ENCODE results near the gene GATAD1. TPM values are rescaled to one million over a fixed set of nuclear protein-coding genes. Genes with fewer than 3 reads are reported as not detected.
A peak's percentile ranks its signal among the peaks of the same experiment; 100 is the strongest.

Gene GATAD1
- total and polyA plus RNA-seq, 5 donors from 2014 or later: 5.9 to 17.8 (median 7.2) TPM

- no peak overlapping the region for H3K27ac Mint-ChIP-seq
- H3K27me3 Mint-ChIP-seq: peaks cover 24% of the 10 kb centered on the region
- Histone ChIP-seq H3K36me3 (ENCODE audit: control insufficient read depth, insufficient read depth, low read length) (no peaks in the 10 kb centered on the region), H3K4me3 (ENCODE audit: low read depth, low read length) (no peak overlapping the region), H3K27ac (ENCODE audit: insufficient read depth, low read length, poor library complexity, severe bottlenecking) (no peak overlapping the region), H3K27me3 (ENCODE audit: control insufficient read depth, insufficient read depth, low read length) (peaks cover 3% of the 10 kb centered on the region), H3K4me1 (ENCODE audit: control insufficient read depth, insufficient read depth, low read length, poor library complexity, severe bottlenecking) (peaks cover 9% of the 10 kb centered on the region), H3K9me3 (ENCODE audit: control insufficient read depth in 2 of 2, low read length in 2 of 2) (no peaks in the 10 kb centered on the region)
- peaks cover 5 to 13% (median 13%) of the 10 kb centered on the region in 4 donors for H3K4me1 Mint-ChIP-seq
- DNase-seq: peak in 1 of 3 donors; percentile 27
- peak overlapping the region in 1 of 4 donors; percentile 39 for H3K4me3 Mint-ChIP-seq
- no peak for ATAC-seq (ENCODE audit: low read depth in 2 of 2)
- H3K9me3 Mint-ChIP-seq: no peaks in the 10 kb centered on the region
- H3K36me3 Mint-ChIP-seq: no peaks in the 10 kb centered on the region
Measured at GRCh38 chr7:92425311-92425947, 21.9 kb upstream of the GATAD1 start.

- ATAC-seq (ENCODE audit: low read depth in 2 of 2) (no peak), DNase-seq (no peak)
- Mint-ChIP-seq H3K9me3 (no peaks in the 10 kb centered on the region), H3K27ac (no peak overlapping the region), H3K4me3 (no peak overlapping the region), H3K4me1 (peaks cover 5 to 13% (median 13%) of the 10 kb centered on the region in 4 donors), H3K36me3 (no peaks in the 10 kb centered on the region), H3K27me3 (peaks cover 19% of the 10 kb centered on the region)
- Histone ChIP-seq H3K9me3 (ENCODE audit: control insufficient read depth in 2 of 2, low read length in 2 of 2) (no peaks in the 10 kb centered on the region), H3K27ac (ENCODE audit: insufficient read depth, low read length, poor library complexity, severe bottlenecking) (no peak overlapping the region), H3K4me3 (ENCODE audit: low read depth, low read length) (no peak overlapping the region), H3K4me1 (ENCODE audit: control insufficient read depth, insufficient read depth, low read length, poor library complexity, severe bottlenecking) (peaks cover 9% of the 10 kb centered on the region), H3K36me3 (ENCODE audit: control insufficient read depth, insufficient read depth, low read length) (no peaks in the 10 kb centered on the region), H3K27me3 (ENCODE audit: control insufficient read depth, insufficient read depth, low read length) (peaks cover 3% of the 10 kb centered on the region)
Measured at GRCh38 chr7:92427193-92427592, 20.1 kb upstream of the GATAD1 start.

GRCh38 chr7:92432299-92432946 lies 14.9 kb upstream of the GATAD1 start:
- Mint-ChIP-seq H3K27me3 (peaks cover 15% of the 10 kb centered on the region), H3K9me3 (peaks cover 0 to 4% (median 0%) of the 10 kb centered on the region in 7 donors), H3K27ac (no peak overlapping the region), H3K36me3 (no peaks in the 10 kb centered on the region), H3K4me3 (no peak overlapping the region), H3K4me1 (peaks cover 0 to 6% (median 2%) of the 10 kb centered on the region in 4 donors)
- Histone ChIP-seq H3K27me3 (ENCODE audit: control insufficient read depth, insufficient read depth, low read length) (no peaks in the 10 kb centered on the region), H3K9me3 (ENCODE audit: control insufficient read depth in 2 of 2, low read length in 2 of 2) (no peaks in the 10 kb centered on the region), H3K4me3 (ENCODE audit: low read depth, low read length) (no peak overlapping the region), H3K4me1 (ENCODE audit: control insufficient read depth, insufficient read depth, low read length, poor library complexity, severe bottlenecking) (no peaks in the 10 kb centered on the region), H3K36me3 (ENCODE audit: control insufficient read depth, insufficient read depth, low read length) (no peaks in the 10 kb centered on the region), H3K27ac (ENCODE audit: insufficient read depth, low read length, poor library complexity, severe bottlenecking) (no peak overlapping the region)
- ATAC-seq (ENCODE audit: low read depth in 2 of 2): no peak
- no peak for DNase-seq

GRCh38 chr7:92433019-92433418 lies 14.3 kb upstream of the GATAD1 start:
- H3K4me3 ChIP-seq (ENCODE audit: low read depth, low read length): no peak overlapping the region
- ATAC-seq (ENCODE audit: low read depth in 2 of 2) (no peak), DNase-seq (no peak)
- no peaks in the 10 kb centered on the region for H3K36me3 Mint-ChIP-seq
- no peak overlapping the region for H3K27ac ChIP-seq (ENCODE audit: insufficient read depth, low read length, poor library complexity, severe bottlenecking)
- no peaks in the 10 kb centered on the region for H3K36me3 ChIP-seq (ENCODE audit: control insufficient read depth, insufficient read depth, low read length)
- peaks cover 0 to 6% (median 2%) of the 10 kb centered on the region in 4 donors for H3K4me1 Mint-ChIP-seq
- H3K27me3 ChIP-seq (ENCODE audit: control insufficient read depth, insufficient read depth, low read length): no peaks in the 10 kb centered on the region
- peaks cover 0 to 4% (median 0%) of the 10 kb centered on the region in 7 donors for H3K9me3 Mint-ChIP-seq
- no peaks in the 10 kb centered on the region for H3K9me3 ChIP-seq (ENCODE audit: control insufficient read depth in 2 of 2, low read length in 2 of 2)
- H3K27ac Mint-ChIP-seq: no peak overlapping the region
- no peaks in the 10 kb centered on the region for H3K4me1 ChIP-seq (ENCODE audit: control insufficient read depth, insufficient read depth, low read length, poor library complexity, severe bottlenecking)
- no peak overlapping the region for H3K4me3 Mint-ChIP-seq
- peaks cover 16% of the 10 kb centered on the region for H3K27me3 Mint-ChIP-seq

- Histone ChIP-seq H3K27ac (ENCODE audit: insufficient read depth, low read length, poor library complexity, severe bottlenecking) (no peak overlapping the region), H3K4me1 (ENCODE audit: control insufficient read depth, insufficient read depth, low read length, poor library complexity, severe bottlenecking) (no peaks in the 10 kb centered on the region), H3K36me3 (ENCODE audit: control insufficient read depth, insufficient read depth, low read length) (no peaks in the 10 kb centered on the region), H3K27me3 (ENCODE audit: control insufficient read depth, insufficient read depth, low read length) (no peaks in the 10 kb centered on the region), H3K9me3 (ENCODE audit: control insufficient read depth in 2 of 2, low read length in 2 of 2) (no peaks in the 10 kb centered on the region), H3K4me3 (ENCODE audit: low read depth, low read length) (no peak overlapping the region)
- H3K27me3 Mint-ChIP-seq: peaks cover 28% of the 10 kb centered on the region
- H3K4me3 Mint-ChIP-seq: no peak overlapping the region
- H3K9me3 Mint-ChIP-seq: peaks cover 0 to 4% (median 0%) of the 10 kb centered on the region in 7 donors
- no peak for ATAC-seq (ENCODE audit: low read depth in 2 of 2)
- no peak overlapping the region for H3K27ac Mint-ChIP-seq
- H3K36me3 Mint-ChIP-seq: no peaks in the 10 kb centered on the region
- H3K4me1 Mint-ChIP-seq: no peaks in the 10 kb centered on the region
- DNase-seq: no peak
Measured at GRCh38 chr7:92435542-92435941, 11.7 kb upstream of the GATAD1 start.

DNA sequence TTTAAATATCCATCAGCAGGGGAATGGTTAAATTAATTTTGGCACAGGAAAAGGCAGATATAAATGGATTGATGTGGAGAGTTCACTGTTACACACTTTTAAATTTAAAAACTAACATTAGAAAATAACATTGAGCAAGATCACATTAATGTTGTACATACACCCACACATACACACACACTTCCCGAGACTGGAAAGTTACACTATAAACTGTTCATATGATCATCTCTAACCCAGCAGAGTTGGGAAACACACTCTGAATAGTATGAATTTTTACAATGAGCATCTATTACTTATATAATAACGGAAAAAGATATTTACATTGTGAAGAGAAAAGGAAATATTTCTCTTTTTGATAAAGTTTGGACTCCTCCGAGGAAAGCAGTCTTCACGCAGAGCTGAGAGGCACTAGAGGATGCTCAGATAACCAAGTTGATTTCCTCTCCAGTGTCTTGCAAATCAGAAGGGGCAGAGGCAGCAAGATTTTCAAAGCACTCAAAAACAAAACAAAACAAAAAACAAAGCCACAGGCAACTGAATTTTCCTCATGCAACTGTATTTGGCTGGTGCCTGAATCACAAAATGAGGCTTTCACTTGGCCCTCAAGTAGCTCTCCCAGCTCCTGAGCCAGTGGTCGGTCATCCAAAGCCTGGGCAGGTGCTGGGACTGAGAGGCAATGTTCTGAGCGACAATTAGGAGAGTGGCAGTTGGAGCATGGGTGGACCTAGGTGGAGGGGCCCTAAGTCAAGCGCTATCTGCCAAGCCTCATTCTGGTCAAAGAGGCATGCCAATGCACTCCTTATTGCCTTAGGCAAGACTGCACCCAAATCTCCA lies 10.5 kb upstream of the GATAD1 start:
- Histone ChIP-seq H3K9me3 (ENCODE audit: control insufficient read depth in 2 of 2, low read length in 2 of 2) (no peaks in the 10 kb centered on the region), H3K27ac (ENCODE audit: insufficient read depth, low read length, poor library complexity, severe bottlenecking) (no peak overlapping the region), H3K4me1 (ENCODE audit: control insufficient read depth, insufficient read depth, low read length, poor library complexity, severe bottlenecking) (no peaks in the 10 kb centered on the region), H3K36me3 (ENCODE audit: control insufficient read depth, insufficient read depth, low read length) (no peaks in the 10 kb centered on the region), H3K27me3 (ENCODE audit: control insufficient read depth, insufficient read depth, low read length) (no peaks in the 10 kb centered on the region), H3K4me3 (ENCODE audit: low read depth, low read length) (no peak overlapping the region)
- no peak for DNase-seq
- no peak for ATAC-seq (ENCODE audit: low read depth in 2 of 2)
- Mint-ChIP-seq H3K27me3 (peaks cover 28% of the 10 kb centered on the region), H3K27ac (no peak overlapping the region), H3K4me1 (no peaks in the 10 kb centered on the region), H3K4me3 (no peak overlapping the region), H3K9me3 (peaks cover 0 to 4% (median 0%) of the 10 kb centered on the region in 7 donors), H3K36me3 (no peaks in the 10 kb centered on the region)

DNA sequence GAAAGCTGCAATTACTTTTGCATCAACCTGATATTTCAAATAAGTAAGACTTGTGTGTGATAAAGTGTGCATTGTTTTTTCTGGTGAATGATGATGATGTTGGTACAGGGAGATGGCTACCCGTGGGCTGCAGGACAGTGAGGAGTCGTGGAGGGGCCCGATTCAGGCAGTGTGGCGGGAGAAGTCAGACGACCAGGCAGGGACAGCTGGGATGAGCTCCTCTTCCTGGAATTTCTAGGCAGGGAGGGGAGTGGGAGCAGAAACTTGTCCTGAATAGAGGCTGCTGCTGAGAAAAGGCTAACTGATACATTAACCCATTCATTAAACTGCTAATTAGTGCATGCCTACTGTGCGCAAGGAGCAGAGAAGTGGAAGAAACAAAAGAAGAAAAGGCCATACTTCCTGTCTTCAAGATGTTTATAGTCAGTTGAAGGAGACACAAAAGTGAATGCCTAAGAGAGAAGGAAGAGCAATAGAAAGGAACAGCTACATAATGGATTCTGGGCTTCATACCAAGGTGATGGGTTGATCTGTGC lies 9.3 kb upstream of the GATAD1 start:
- Histone ChIP-seq H3K4me1 (ENCODE audit: control insufficient read depth, insufficient read depth, low read length, poor library complexity, severe bottlenecking) (no peaks in the 10 kb centered on the region), H3K9me3 (ENCODE audit: control insufficient read depth in 2 of 2, low read length in 2 of 2) (no peaks in the 10 kb centered on the region), H3K27me3 (ENCODE audit: control insufficient read depth, insufficient read depth, low read length) (no peaks in the 10 kb centered on the region), H3K4me3 (ENCODE audit: low read depth, low read length) (no peak overlapping the region), H3K27ac (ENCODE audit: insufficient read depth, low read length, poor library complexity, severe bottlenecking) (no peak overlapping the region), H3K36me3 (ENCODE audit: control insufficient read depth, insufficient read depth, low read length) (no peaks in the 10 kb centered on the region)
- Mint-ChIP-seq H3K4me3 (no peak overlapping the region), H3K36me3 (no peaks in the 10 kb centered on the region), H3K27ac (no peak overlapping the region), H3K9me3 (peaks cover 0 to 4% (median 0%) of the 10 kb centered on the region in 7 donors), H3K4me1 (no peaks in the 10 kb centered on the region), H3K27me3 (peaks cover 28% of the 10 kb centered on the region)
- ATAC-seq (ENCODE audit: low read depth in 2 of 2) (no peak), DNase-seq (no peak)

Measured in CD4-positive, CD25-positive, alpha-beta regulatory T cell (primary cell).